Sigmoid colon (tissue), 7 donors: ENCODE data around the gene GALNT12. TPM values are rescaled to one million over a fixed set of nuclear protein-coding genes. Genes with fewer than 3 reads are reported as not detected.

Experiments
- DNase-seq: peaks from one replicate; pipeline ENCODE4 v3.0.0-alpha.2; 2019
- H3K27ac ChIP-seq, 4 donors: fragments of 200-600 bp; sonication (generic); one replicate each; pipeline ENCODE4 v1.5.1; 2016 to 2019; ENCODE audit warnings: mild to moderate bottlenecking in 1 of 4
- H3K27me3 ChIP-seq, 3 donors: fragments of 200-600 bp; sonication (generic); one replicate each; pipeline ENCODE4 v1.5.1; 2019; ENCODE audit warnings: mild to moderate bottlenecking in 1 of 3
- H3K36me3 ChIP-seq, 4 donors: fragments of 200-600 bp; sonication (generic); one replicate each; pipeline ENCODE4 v1.5.1; 2016 to 2019
- H3K4me1 ChIP-seq, 4 donors: fragments of 200-600 bp; sonication (generic); one replicate each; pipeline ENCODE4 v1.5.1; 2017 to 2019
- H3K4me3 ChIP-seq, 4 donors: fragments of 200-600 bp; sonication (generic); one replicate each; pipeline ENCODE4 v1.5.1; 2017 to 2019; ENCODE audit warnings: mild to moderate bottlenecking in 2 of 4, moderate library complexity in 1 of 4
- H3K9me3 ChIP-seq, 4 donors: fragments of 200-600 bp in 3 of 4; sonication (generic) in 3 of 4; one replicate each; pipeline versions ENCODE4 v1.5.1 to v1.6.1; 2013 to 2019
- CTCF ChIP-seq, 4 experiments: fragments of 450-650 bp in 3 of 4; fragments of 200-600 bp in 1 of 4; IDR thresholded peaks; one replicate each; pipeline ENCODE4 v1.5.1; 2016 to 2019; ENCODE audit warnings: antibody characterized with exemption in 4 of 4, mild to moderate bottlenecking in 3 of 4, moderate library complexity in 2 of 4
- EP300 ChIP-seq, 4 donors: sonication (generic); formaldehyde crosslinking; IDR thresholded peaks; one replicate each; pipeline ENCODE4 v1.6.1; 2017; ENCODE audit warnings: antibody characterized with exemption in 4 of 4
- POLR2A ChIP-seq, 2 donors: fragments of 450-650 bp; IDR thresholded peaks; one replicate each; pipeline ENCODE4 v1.6.1; 2016; ENCODE audit warnings: antibody characterized with exemption in 2 of 2, mild to moderate bottlenecking in 2 of 2, moderate library complexity in 2 of 2
- POLR2AphosphoS5 ChIP-seq, 4 donors: sonication (generic); formaldehyde crosslinking; IDR thresholded peaks; one replicate each; pipeline ENCODE4 v1.6.1; 2017; ENCODE audit warnings: antibody characterized with exemption in 4 of 4
- WGBS, 2 donors: extraction: QIAGEN DNeasy Blood & Tissue Kit; methylation state at CpG; one replicate each; pipeline ENCODE4 v1.1.7; 2013; 5-methylcytosine and 5-hydroxymethylcytosine counted together
- intact Hi-C: fragments of 100-400 bp; cut with DNase I; formaldehyde crosslinking; loops from one replicate; pipeline ENCODE4 v1.15.1; 2023
- polyA plus RNA-seq, 3 donors: library from polyadenylated mRNA; stranded (reverse); fragments of 200-250 nt; gene quantifications; one replicate each; pipeline ENCODE4 v1.2.3, GENCODE V29; 2013
- total RNA-seq, 4 donors: library from RNA; depleted of rRNA; stranded (reverse); fragments of >200 nt; gene quantifications; one replicate each; pipeline ENCODE4 v1.1.0, GENCODE V29; 2016
- donor health status: healthy with polysubstance abuse.
- donor health status: Bipolar disorder and iron deficiency.
- donor health status: healthy.

The GALNT12 gene
- total and polyA plus RNA-seq, 7 donors = 11.5 to 34.2 (median 18.9) TPM

GRCh38 chr9:98896632-98897031 is 89.2 kb downstream of the GALNT12 start:
- H3K36me3 ChIP-seq = no peaks in the 10 kb centered on the region
- H3K27me3 ChIP-seq = no peaks in the 10 kb centered on the region
- no peaks in the 10 kb centered on the region for H3K4me1 ChIP-seq
- no peak for TF ChIP-seq POLR2AphosphoS5 (IDR thresholded peaks at IDR 0.05)
- no peak for TF ChIP-seq CTCF (IDR thresholded peaks at IDR 0.05)
- TF ChIP-seq POLR2A (IDR thresholded peaks at IDR 0.05) = no peak
- no peak for TF ChIP-seq EP300 (IDR thresholded peaks at IDR 0.05)
- intact Hi-C loops = no loop called here
- 93 to 96% methylated on average over 2 of the region's 2 CpGs for WGBS, 2 donors
- H3K4me3 ChIP-seq = no peak overlapping the region
- H3K9me3 ChIP-seq = no peaks in the 10 kb centered on the region
- no peak for DNase-seq
- no peak overlapping the region for H3K27ac ChIP-seq

- Histone ChIP-seq H3K27me3 (no peaks in the 10 kb centered on the region), H3K36me3 (no peaks in the 10 kb centered on the region), H3K4me1 (no peaks in the 10 kb centered on the region), H3K9me3 (no peaks in the 10 kb centered on the region), H3K4me3 (no peak overlapping the region), H3K27ac (no peak overlapping the region)
- DNase-seq = no peak
- TF ChIP-seq POLR2AphosphoS5 (IDR thresholded peaks at IDR 0.05) = no peak
- no peak for TF ChIP-seq CTCF (IDR thresholded peaks at IDR 0.05)
- TF ChIP-seq EP300 (IDR thresholded peaks at IDR 0.05) = no peak
- TF ChIP-seq POLR2A (IDR thresholded peaks at IDR 0.05) = no peak
- 15 to 48% methylated on average over 1 of the region's 1 CpG for WGBS, 2 donors
- intact Hi-C loops = no loop called here
Observed at GRCh38 chr9:98897745-98898144, 90.3 kb downstream of the GALNT12 start.

GRCh38 chr9:98899408-98900056 is 92.1 kb downstream of the GALNT12 start:
- 32 to 59% methylated on average over 4 of the region's 4 CpGs for WGBS, 2 donors
- Histone ChIP-seq H3K9me3 (no peaks in the 10 kb centered on the region), H3K27ac (no peak overlapping the region), H3K4me3 (no peak overlapping the region), H3K4me1 (no peaks in the 10 kb centered on the region), H3K27me3 (no peaks in the 10 kb centered on the region), H3K36me3 (no peaks in the 10 kb centered on the region)
- TF ChIP-seq POLR2AphosphoS5 (IDR thresholded peaks at IDR 0.05) = no peak
- TF ChIP-seq CTCF (IDR thresholded peaks at IDR 0.05) = no peak
- no peak for TF ChIP-seq POLR2A (IDR thresholded peaks at IDR 0.05)
- TF ChIP-seq EP300 (IDR thresholded peaks at IDR 0.05) = no peak
- no peak for DNase-seq
- intact Hi-C loops = no loop called here

Other genes with a start within 250 kb of the GALNT12 start
- gene GABBR2, start 98.7 kb upstream of the GALNT12 start, total RNA-seq = under 1 TPM in 1 of 4 donors, not detected in 3; under 0.01 TPM
- gene GABBR2, start 98.7 kb upstream of the GALNT12 start, polyA plus RNA-seq = under 1 TPM in 2 of 3 donors, not detected in 1; under 0.01 to 0.04 TPM
- 10 to 100 TPM; 10.2 to 22.8 (median 16.4) TPM for gene ANKS6, start 11.1 kb upstream of the GALNT12 start, total RNA-seq
- gene ANKS6, start 11.1 kb upstream of the GALNT12 start, polyA plus RNA-seq = 10 to 100 TPM in 1 of 3 donors, 1 to 10 TPM in 2; 5.4 to 14.4 (median 6.0) TPM
- 100 to 1,000 TPM in 1 of 4 donors, 10 to 100 TPM in 3; 21.4 to 104 (median 58.0) TPM for gene COL15A1, start 136.2 kb downstream of the GALNT12 start, total RNA-seq
- gene COL15A1, start 136.2 kb downstream of the GALNT12 start, polyA plus RNA-seq = 1 to 10 TPM in 2 of 3 donors, under 1 TPM in 1; under 0.01 to 7.1 (median 1.8) TPM